HepG2 (cell line): ENCODE data around the gene USP36. TPM values are rescaled to one million over a fixed set of nuclear protein-coding genes. Genes with fewer than 3 reads are reported as not detected.

Experiments used
- HDAC1 ChIP-seq: sonication (generic); formaldehyde crosslinking; IDR thresholded peaks from 2 replicates; pipeline ENCODE4 v1.5.1; 2020; ENCODE audit warnings: mild to moderate bottlenecking, missing genetic modification reagents
- HDAC2 ChIP-seq: sonication (generic); formaldehyde crosslinking; IDR thresholded peaks from 2 replicates; pipeline ENCODE4 v1.4.0; 2020; ENCODE audit warnings: missing genetic modification reagents
- HMG20A ChIP-seq: IDR thresholded peaks from 2 replicates; pipeline ENCODE4 v1.6.1; 2016; ENCODE audit warnings: borderline replicate concordance
- HOXA3 ChIP-seq: sonication (generic); formaldehyde crosslinking; IDR thresholded peaks from 2 replicates; pipeline ENCODE4 v1.5.0; 2020; ENCODE audit warnings: missing genetic modification reagents
- KAT7 ChIP-seq: IDR thresholded peaks from 2 replicates; pipeline ENCODE4 v1.6.1; 2018; ENCODE audit warnings: borderline replicate concordance, missing compliant biosample characterization
- KLF13 ChIP-seq: sonication (generic); formaldehyde crosslinking; IDR thresholded peaks from 2 replicates; pipeline ENCODE4 v1.4.0; 2020; ENCODE audit warnings: mild to moderate bottlenecking, missing genetic modification reagents
- MAFF ChIP-seq: IDR thresholded peaks from 2 replicates; pipeline ENCODE4 v1.6.1; 2011; ENCODE audit warnings: low read depth, low read length, improper control_type of control experiment
- MIXL1 ChIP-seq: IDR thresholded peaks from 2 replicates; pipeline ENCODE4 v1.6.1; 2016
- MTF1 ChIP-seq: sonication (generic); formaldehyde crosslinking; IDR thresholded peaks from 2 replicates; pipeline ENCODE4 v1.5.0; 2020; ENCODE audit warnings: missing genetic modification reagents
- RBM22 ChIP-seq: fragments of 200-400 bp; formaldehyde crosslinking; optimal IDR thresholded peaks from 2 replicates; pipeline ENCODE3; 2017; ENCODE audit warnings: mild to moderate bottlenecking, low read length, moderate library complexity
- REPIN1 ChIP-seq: sonication (generic); formaldehyde crosslinking; IDR thresholded peaks from 2 replicates; pipeline ENCODE4 v1.8.0; 2022; ENCODE audit warnings: missing genetic modification reagents, low read depth, mild to moderate bottlenecking, borderline replicate concordance
- SNAI1 ChIP-seq: sonication (generic); formaldehyde crosslinking; IDR thresholded peaks from 2 replicates; pipeline ENCODE4 v1.5.0; 2020; ENCODE audit warnings: mild to moderate bottlenecking, missing genetic modification reagents, borderline replicate concordance
- TCF7L2 ChIP-seq: IDR thresholded peaks from 2 replicates; pipeline ENCODE4 v1.6.1; 2011; ENCODE audit warnings: mild to moderate bottlenecking, low read depth, low read length, moderate library complexity
- TRIM24 ChIP-seq: sonication (generic); formaldehyde crosslinking; IDR thresholded peaks from 2 replicates; pipeline ENCODE4 v1.8.0; 2022; ENCODE audit warnings: mild to moderate bottlenecking, missing genetic modification reagents
- YEATS4 ChIP-seq: sonication (generic); formaldehyde crosslinking; IDR thresholded peaks from 2 replicates; pipeline ENCODE4 v1.4.0; 2020; ENCODE audit warnings: missing genetic modification reagents, borderline replicate concordance
- ZBTB7B ChIP-seq: sonication (generic); formaldehyde crosslinking; IDR thresholded peaks from 2 replicates; pipeline ENCODE4 v1.4.0; 2020; ENCODE audit warnings: missing genetic modification reagents
- ZFY ChIP-seq: sonication (generic); formaldehyde crosslinking; IDR thresholded peaks from 2 replicates; pipeline ENCODE4 v1.4.0; 2020; ENCODE audit warnings: missing genetic modification reagents
- ZMYM3 ChIP-seq: sonication (generic); formaldehyde crosslinking; IDR thresholded peaks from 2 replicates; pipeline ENCODE4 v1.5.1; 2020; ENCODE audit warnings: mild to moderate bottlenecking, missing genetic modification reagents
- ZNF17 ChIP-seq: sonication (generic); formaldehyde crosslinking; IDR thresholded peaks from 2 replicates; pipeline ENCODE4 v1.5.0; 2020; ENCODE audit warnings: mild to moderate bottlenecking, missing genetic modification reagents
- ZNF343 ChIP-seq: sonication (generic); formaldehyde crosslinking; IDR thresholded peaks from 2 replicates; pipeline ENCODE4 v1.4.0; 2020; ENCODE audit warnings: mild to moderate bottlenecking, missing genetic modification reagents
- ZNF788 ChIP-seq: sonication (generic); formaldehyde crosslinking; IDR thresholded peaks from 2 replicates; pipeline ENCODE4 v1.5.0; 2020; ENCODE audit warnings: mild to moderate bottlenecking, missing genetic modification reagents, borderline replicate concordance
- polyA plus RNA-seq, 8 experiments: library from polyadenylated mRNA; depleted of rRNA in 3 of 8; stranded (reverse) in 7 of 8; unstranded in 1 of 8; fragments of >200 nt; fragmentation: Illumina TruSeq in 4 of 8; extraction: Trizol in 4 of 8; gene quantifications; 2 replicates each; pipeline versions ENCODE4 v1.2.1 to v1.2.3, GENCODE V29; 2011 to 2016; ENCODE audit warnings: low read depth in 4 of 8, missing spikeins in 1 of 8, mixed read lengths in 1 of 8; ENCODE audit not compliant: insufficient read depth in 1 of 8
- total RNA-seq, 5 experiments: library from RNA; depleted of rRNA; stranded (reverse); fragments of >200 nt; fragmentation: Illumina TruSeq; extraction: Trizol; gene quantifications; 2 replicates each; pipeline ENCODE4 v1.2.3, GENCODE V29; 2016; ENCODE audit warnings: low read depth in 1 of 5
- TF ChIP-seq, protein P1 (sequence below): sonication (generic); formaldehyde crosslinking; IDR thresholded peaks from 2 replicates; pipeline ENCODE4 v1.5.0; 2020; ENCODE audit warnings: mild to moderate bottlenecking, missing genetic modification reagents, borderline replicate concordance
- TF ChIP-seq, protein P2 (sequence below): sonication (generic); formaldehyde crosslinking; IDR thresholded peaks from 2 replicates; pipeline ENCODE4 v1.8.1; 2023; ENCODE audit warnings: mild to moderate bottlenecking, missing genetic modification reagents
- TF ChIP-seq, protein P3 (sequence below): sonication (generic); formaldehyde crosslinking; IDR thresholded peaks from 2 replicates; pipeline ENCODE4 v1.9.0; 2022; ENCODE audit warnings: missing genetic modification reagents, mild to moderate bottlenecking, borderline replicate concordance

Gene USP36
- total and polyA plus RNA-seq, 2 of the 13 experiments (the other 11 are each of a cell fraction or from before 2014, with no cell fraction given): 29.6 to 45.9 TPM

DNA sequence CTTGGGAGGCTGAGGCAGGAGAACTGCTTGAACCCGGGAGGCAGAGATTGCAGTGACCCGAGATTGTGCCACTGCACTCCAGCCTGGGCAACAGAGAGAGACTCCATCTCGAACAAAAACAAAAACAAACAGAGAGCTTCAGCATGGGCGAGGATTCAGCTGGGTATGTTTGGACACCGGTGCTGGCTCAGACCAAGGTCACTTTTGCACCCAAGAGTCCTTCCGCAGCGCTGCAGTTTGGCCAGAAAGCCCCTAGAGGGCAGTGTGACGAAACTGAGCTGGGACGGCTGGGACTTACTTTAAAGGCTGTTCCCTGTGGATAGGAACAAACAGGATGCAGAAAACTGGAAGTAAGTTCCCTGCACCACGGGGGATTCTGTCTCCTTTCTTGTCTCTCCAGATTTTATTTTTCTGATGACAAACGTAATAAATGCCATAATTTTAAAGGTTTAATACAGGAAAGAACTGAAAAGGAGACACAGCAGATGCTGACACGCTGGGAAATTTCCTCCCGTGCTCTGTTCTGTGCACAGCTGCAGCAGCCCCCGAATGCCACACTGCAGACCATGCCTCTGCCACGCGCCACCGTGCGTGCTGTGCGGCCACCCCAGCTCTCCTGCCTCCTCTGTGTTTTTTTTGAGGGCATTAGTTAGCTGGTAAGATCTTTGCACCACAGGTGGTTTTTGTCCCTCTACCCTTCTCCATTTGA is 25.2 kb upstream of the USP36 start (continued):
- peak; percentile 78 for TF ChIP-seq HDAC1 (CRISPR knock-in tag)
- TF ChIP-seq YEATS4 (CRISPR knock-in tag): no peak; the same call in 1 of the 2 replicates
- TF ChIP-seq ZNF343 (CRISPR knock-in tag): 0 out of 2 replicates have a peak, but pooled peaks have one; percentile 32
- peak; percentile 67; the same call in 1 of the 2 replicates for TF ChIP-seq ZNF788 (CRISPR knock-in tag)
- TF ChIP-seq, protein P1, sequence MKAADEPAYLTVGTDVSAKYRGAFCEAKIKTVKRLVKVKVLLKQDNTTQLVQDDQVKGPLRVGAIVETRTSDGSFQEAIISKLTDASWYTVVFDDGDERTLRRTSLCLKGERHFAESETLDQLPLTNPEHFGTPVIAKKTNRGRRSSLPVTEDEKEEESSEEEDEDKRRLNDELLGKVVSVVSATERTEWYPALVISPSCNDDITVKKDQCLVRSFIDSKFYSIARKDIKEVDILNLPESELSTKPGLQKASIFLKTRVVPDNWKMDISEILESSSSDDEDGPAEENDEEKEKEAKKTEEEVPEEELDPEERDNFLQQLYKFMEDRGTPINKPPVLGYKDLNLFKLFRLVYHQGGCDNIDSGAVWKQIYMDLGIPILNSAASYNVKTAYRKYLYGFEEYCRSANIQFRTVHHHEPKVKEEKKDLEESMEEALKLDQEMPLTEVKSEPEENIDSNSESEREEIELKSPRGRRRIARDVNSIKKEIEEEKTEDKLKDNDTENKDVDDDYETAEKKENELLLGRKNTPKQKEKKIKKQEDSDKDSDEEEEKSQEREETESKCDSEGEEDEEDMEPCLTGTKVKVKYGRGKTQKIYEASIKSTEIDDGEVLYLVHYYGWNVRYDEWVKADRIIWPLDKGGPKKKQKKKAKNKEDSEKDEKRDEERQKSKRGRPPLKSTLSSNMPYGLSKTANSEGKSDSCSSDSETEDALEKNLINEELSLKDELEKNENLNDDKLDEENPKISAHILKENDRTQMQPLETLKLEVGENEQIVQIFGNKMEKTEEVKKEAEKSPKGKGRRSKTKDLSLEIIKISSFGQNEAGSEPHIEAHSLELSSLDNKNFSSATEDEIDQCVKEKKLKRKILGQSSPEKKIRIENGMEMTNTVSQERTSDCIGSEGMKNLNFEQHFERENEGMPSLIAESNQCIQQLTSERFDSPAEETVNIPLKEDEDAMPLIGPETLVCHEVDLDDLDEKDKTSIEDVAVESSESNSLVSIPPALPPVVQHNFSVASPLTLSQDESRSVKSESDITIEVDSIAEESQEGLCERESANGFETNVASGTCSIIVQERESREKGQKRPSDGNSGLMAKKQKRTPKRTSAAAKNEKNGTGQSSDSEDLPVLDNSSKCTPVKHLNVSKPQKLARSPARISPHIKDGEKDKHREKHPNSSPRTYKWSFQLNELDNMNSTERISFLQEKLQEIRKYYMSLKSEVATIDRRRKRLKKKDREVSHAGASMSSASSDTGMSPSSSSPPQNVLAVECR: peak; percentile 65; the same call in 1 of the 2 replicates
- peak; percentile 79; the same call in 1 of the 2 replicates for TF ChIP-seq ZMYM3 (CRISPR knock-in tag)
- TF ChIP-seq ZFY (CRISPR knock-in tag): peak; percentile 48; the same call in 1 of the 2 replicates
- peak; percentile 53; the same call in 1 of the 2 replicates for TF ChIP-seq HDAC2
- no peak for TF ChIP-seq ZBTB7B (CRISPR knock-in tag)
- no peak for TF ChIP-seq MTF1
- peak; percentile 68 for TF ChIP-seq HOXA3 (CRISPR knock-in tag)
- TF ChIP-seq SNAI1: no peak
- TF ChIP-seq RBM22: no peak
- TF ChIP-seq, protein P2, sequence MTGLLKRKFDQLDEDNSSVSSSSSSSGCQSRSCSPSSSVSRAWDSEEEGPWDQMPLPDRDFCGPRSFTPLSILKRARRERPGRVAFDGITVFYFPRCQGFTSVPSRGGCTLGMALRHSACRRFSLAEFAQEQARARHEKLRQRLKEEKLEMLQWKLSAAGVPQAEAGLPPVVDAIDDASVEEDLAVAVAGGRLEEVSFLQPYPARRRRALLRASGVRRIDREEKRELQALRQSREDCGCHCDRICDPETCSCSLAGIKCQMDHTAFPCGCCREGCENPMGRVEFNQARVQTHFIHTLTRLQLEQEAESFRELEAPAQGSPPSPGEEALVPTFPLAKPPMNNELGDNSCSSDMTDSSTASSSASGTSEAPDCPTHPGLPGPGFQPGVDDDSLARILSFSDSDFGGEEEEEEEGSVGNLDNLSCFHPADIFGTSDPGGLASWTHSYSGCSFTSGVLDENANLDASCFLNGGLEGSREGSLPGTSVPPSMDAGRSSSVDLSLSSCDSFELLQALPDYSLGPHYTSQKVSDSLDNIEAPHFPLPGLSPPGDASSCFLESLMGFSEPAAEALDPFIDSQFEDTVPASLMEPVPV (CRISPR knock-in tag): no peak
- peak; percentile 51; the same call in 1 of the 2 replicates for TF ChIP-seq REPIN1
- no peak for TF ChIP-seq MAFF
- TF ChIP-seq TCF7L2: no peak
- peak; percentile 50; the same call in 1 of the 2 replicates for TF ChIP-seq HMG20A (CRISPR knock-in tag)
- no peak for TF ChIP-seq TRIM24
- no peak for TF ChIP-seq ZNF17 (CRISPR knock-in tag)
- TF ChIP-seq KLF13 (CRISPR knock-in tag): no peak
- TF ChIP-seq MIXL1: no peak
- TF ChIP-seq, protein P3, sequence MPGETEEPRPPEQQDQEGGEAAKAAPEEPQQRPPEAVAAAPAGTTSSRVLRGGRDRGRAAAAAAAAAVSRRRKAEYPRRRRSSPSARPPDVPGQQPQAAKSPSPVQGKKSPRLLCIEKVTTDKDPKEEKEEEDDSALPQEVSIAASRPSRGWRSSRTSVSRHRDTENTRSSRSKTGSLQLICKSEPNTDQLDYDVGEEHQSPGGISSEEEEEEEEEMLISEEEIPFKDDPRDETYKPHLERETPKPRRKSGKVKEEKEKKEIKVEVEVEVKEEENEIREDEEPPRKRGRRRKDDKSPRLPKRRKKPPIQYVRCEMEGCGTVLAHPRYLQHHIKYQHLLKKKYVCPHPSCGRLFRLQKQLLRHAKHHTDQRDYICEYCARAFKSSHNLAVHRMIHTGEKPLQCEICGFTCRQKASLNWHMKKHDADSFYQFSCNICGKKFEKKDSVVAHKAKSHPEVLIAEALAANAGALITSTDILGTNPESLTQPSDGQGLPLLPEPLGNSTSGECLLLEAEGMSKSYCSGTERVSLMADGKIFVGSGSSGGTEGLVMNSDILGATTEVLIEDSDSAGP (CRISPR knock-in tag): peak; percentile 45; the same call in 1 of the 2 replicates
- no peak for TF ChIP-seq KAT7 (CRISPR knock-in tag)
